ENCODE measurements around the gene RIT2.

RIT2 gene

GRCh38 chr18:42929857-42930256, 185.6 kb downstream of the RIT2 start:
- no peaks in the 10 kb centered on the region for H3K36me3 ChIP-seq (ENCODE audit: control insufficient read depth, insufficient read depth, low read length)
- no peak overlapping the region for H3K4me3 ChIP-seq (ENCODE audit: low read depth, low read length)
- no peaks in the 10 kb centered on the region for H3K27me3 ChIP-seq (ENCODE audit: control insufficient read depth, insufficient read depth, low read length)
- no peak overlapping the region for H3K9ac ChIP-seq (ENCODE audit: low read length)
- H3K9me3 ChIP-seq (ENCODE audit: control insufficient read depth, insufficient read depth, low read depth, low read length), result no peaks in the 10 kb centered on the region; the same call in 1 of the 2 replicates
- H3K27ac ChIP-seq (ENCODE audit: low read depth, low read length), result no peak overlapping the region
- H3K4me1 ChIP-seq (ENCODE audit: control insufficient read depth, insufficient read depth, low read length), result no peaks in the 10 kb centered on the region

- H3K4me1 ChIP-seq (ENCODE audit: control insufficient read depth, insufficient read depth, low read length), result no peaks in the 10 kb centered on the region
- H3K27me3 ChIP-seq (ENCODE audit: control insufficient read depth, insufficient read depth, low read length), result no peaks in the 10 kb centered on the region
- no peak overlapping the region for H3K27ac ChIP-seq (ENCODE audit: low read depth, low read length)
- no peak overlapping the region for H3K4me3 ChIP-seq (ENCODE audit: low read depth, low read length)
- no peaks in the 10 kb centered on the region; the same call in 1 of the 2 replicates for H3K9me3 ChIP-seq (ENCODE audit: control insufficient read depth, insufficient read depth, low read depth, low read length)
- no peaks in the 10 kb centered on the region for H3K36me3 ChIP-seq (ENCODE audit: control insufficient read depth, insufficient read depth, low read length)
- H3K9ac ChIP-seq (ENCODE audit: low read length), result no peak overlapping the region
Observed at GRCh38 chr18:42929181-42929580, 186.3 kb downstream of the RIT2 start.

- H3K9me3 ChIP-seq (ENCODE audit: control insufficient read depth, insufficient read depth, low read depth, low read length), result no peaks in the 10 kb centered on the region
- no peak overlapping the region for H3K27ac ChIP-seq (ENCODE audit: low read depth, low read length)
- no peak overlapping the region for H3K9ac ChIP-seq (ENCODE audit: low read length)
- H3K4me3 ChIP-seq (ENCODE audit: low read depth, low read length), result no peak overlapping the region
- no peaks in the 10 kb centered on the region for H3K36me3 ChIP-seq (ENCODE audit: control insufficient read depth, insufficient read depth, low read length)
- peaks cover 19% of the 10 kb centered on the region for H3K4me1 ChIP-seq (ENCODE audit: control insufficient read depth, insufficient read depth, low read length)
- H3K27me3 ChIP-seq (ENCODE audit: control insufficient read depth, insufficient read depth, low read length), result no peaks in the 10 kb centered on the region
Observed at GRCh38 chr18:42925036-42925435, 190.4 kb downstream of the RIT2 start.

- Histone ChIP-seq H3K4me1 (ENCODE audit: control insufficient read depth, insufficient read depth, low read length) (peaks cover 19% of the 10 kb centered on the region), H3K4me3 (ENCODE audit: low read depth, low read length) (no peak overlapping the region), H3K9ac (ENCODE audit: low read length) (no peak overlapping the region), H3K9me3 (ENCODE audit: control insufficient read depth, insufficient read depth, low read depth, low read length) (no peaks in the 10 kb centered on the region), H3K27me3 (ENCODE audit: control insufficient read depth, insufficient read depth, low read length) (no peaks in the 10 kb centered on the region), H3K27ac (ENCODE audit: low read depth, low read length) (no peak overlapping the region), H3K36me3 (ENCODE audit: control insufficient read depth, insufficient read depth, low read length) (no peaks in the 10 kb centered on the region)
Observed at GRCh38 chr18:42922363-42922762, 193.1 kb downstream of the RIT2 start.

GRCh38 chr18:42921226-42921737, 194.2 kb downstream of the RIT2 start:
- Histone ChIP-seq H3K27ac (ENCODE audit: low read depth, low read length) (0 out of 2 replicates have a peak overlapping the region, but pooled peaks have one; percentile 9), H3K4me3 (ENCODE audit: low read depth, low read length) (no peak overlapping the region), H3K27me3 (ENCODE audit: control insufficient read depth, insufficient read depth, low read length) (no peaks in the 10 kb centered on the region), H3K4me1 (ENCODE audit: control insufficient read depth, insufficient read depth, low read length) (peaks cover 19% of the 10 kb centered on the region), H3K9me3 (ENCODE audit: control insufficient read depth, insufficient read depth, low read depth, low read length) (no peaks in the 10 kb centered on the region), H3K9ac (ENCODE audit: low read length) (no peak overlapping the region), H3K36me3 (ENCODE audit: control insufficient read depth, insufficient read depth, low read length) (no peaks in the 10 kb centered on the region)

GRCh38 chr18:42920621-42921020, 194.9 kb downstream of the RIT2 start:
- Histone ChIP-seq H3K36me3 (ENCODE audit: control insufficient read depth, insufficient read depth, low read length) (no peaks in the 10 kb centered on the region), H3K27ac (ENCODE audit: low read depth, low read length) (0 out of 2 replicates have a peak overlapping the region, but pooled peaks have one; percentile 9), H3K9ac (ENCODE audit: low read length) (no peak overlapping the region), H3K27me3 (ENCODE audit: control insufficient read depth, insufficient read depth, low read length) (no peaks in the 10 kb centered on the region), H3K4me1 (ENCODE audit: control insufficient read depth, insufficient read depth, low read length) (peaks cover 19% of the 10 kb centered on the region), H3K4me3 (ENCODE audit: low read depth, low read length) (no peak overlapping the region), H3K9me3 (ENCODE audit: control insufficient read depth, insufficient read depth, low read depth, low read length) (no peaks in the 10 kb centered on the region)

GRCh38 chr18:42915299-42915698, 200.2 kb downstream of the RIT2 start:
- no peaks in the 10 kb centered on the region for H3K9me3 ChIP-seq (ENCODE audit: control insufficient read depth, insufficient read depth, low read depth, low read length)
- H3K27me3 ChIP-seq (ENCODE audit: control insufficient read depth, insufficient read depth, low read length), result no peaks in the 10 kb centered on the region
- H3K4me1 ChIP-seq (ENCODE audit: control insufficient read depth, insufficient read depth, low read length), result peaks cover 3% of the 10 kb centered on the region; the same call in 1 of the 2 replicates
- H3K36me3 ChIP-seq (ENCODE audit: control insufficient read depth, insufficient read depth, low read length), result no peaks in the 10 kb centered on the region
- H3K9ac ChIP-seq (ENCODE audit: low read length), result no peak overlapping the region
- H3K27ac ChIP-seq (ENCODE audit: low read depth, low read length), result no peak overlapping the region
- H3K4me3 ChIP-seq (ENCODE audit: low read depth, low read length), result no peak overlapping the region

- Histone ChIP-seq H3K4me3 (ENCODE audit: low read depth, low read length) (no peak overlapping the region), H3K9ac (ENCODE audit: low read length) (no peak overlapping the region), H3K27ac (ENCODE audit: low read depth, low read length) (no peak overlapping the region), H3K9me3 (ENCODE audit: control insufficient read depth, insufficient read depth, low read depth, low read length) (no peaks in the 10 kb centered on the region), H3K36me3 (ENCODE audit: control insufficient read depth, insufficient read depth, low read length) (no peaks in the 10 kb centered on the region), H3K4me1 (ENCODE audit: control insufficient read depth, insufficient read depth, low read length) (no peaks in the 10 kb centered on the region), H3K27me3 (ENCODE audit: control insufficient read depth, insufficient read depth, low read length) (no peaks in the 10 kb centered on the region)
Observed at GRCh38 chr18:42914476-42914875, 201.0 kb downstream of the RIT2 start.

- H3K27me3 ChIP-seq (ENCODE audit: control insufficient read depth, insufficient read depth, low read length), result no peaks in the 10 kb centered on the region
- H3K27ac ChIP-seq (ENCODE audit: low read depth, low read length), result no peak overlapping the region
- H3K4me3 ChIP-seq (ENCODE audit: low read depth, low read length), result no peak overlapping the region
- no peak overlapping the region for H3K9ac ChIP-seq (ENCODE audit: low read length)
- no peaks in the 10 kb centered on the region for H3K36me3 ChIP-seq (ENCODE audit: control insufficient read depth, insufficient read depth, low read length)
- H3K4me1 ChIP-seq (ENCODE audit: control insufficient read depth, insufficient read depth, low read length), result no peaks in the 10 kb centered on the region
- H3K9me3 ChIP-seq (ENCODE audit: control insufficient read depth, insufficient read depth, low read depth, low read length), result no peaks in the 10 kb centered on the region
Observed at GRCh38 chr18:42909095-42909494, 206.4 kb downstream of the RIT2 start.

GRCh38 chr18:42906761-42907160, 208.7 kb downstream of the RIT2 start:
- H3K9me3 ChIP-seq (ENCODE audit: control insufficient read depth, insufficient read depth, low read depth, low read length), result no peaks in the 10 kb centered on the region
- no peak overlapping the region for H3K27ac ChIP-seq (ENCODE audit: low read depth, low read length)
- no peak overlapping the region for H3K4me3 ChIP-seq (ENCODE audit: low read depth, low read length)
- no peaks in the 10 kb centered on the region for H3K36me3 ChIP-seq (ENCODE audit: control insufficient read depth, insufficient read depth, low read length)
- H3K27me3 ChIP-seq (ENCODE audit: control insufficient read depth, insufficient read depth, low read length), result no peaks in the 10 kb centered on the region
- H3K4me1 ChIP-seq (ENCODE audit: control insufficient read depth, insufficient read depth, low read length), result no peaks in the 10 kb centered on the region
- no peak overlapping the region for H3K9ac ChIP-seq (ENCODE audit: low read length)

- Histone ChIP-seq H3K27me3 (ENCODE audit: control insufficient read depth, insufficient read depth, low read length) (no peaks in the 10 kb centered on the region), H3K36me3 (ENCODE audit: control insufficient read depth, insufficient read depth, low read length) (no peaks in the 10 kb centered on the region), H3K9me3 (ENCODE audit: control insufficient read depth, insufficient read depth, low read depth, low read length) (no peaks in the 10 kb centered on the region), H3K27ac (ENCODE audit: low read depth, low read length) (no peak overlapping the region), H3K4me1 (ENCODE audit: control insufficient read depth, insufficient read depth, low read length) (no peaks in the 10 kb centered on the region), H3K9ac (ENCODE audit: low read length) (no peak overlapping the region), H3K4me3 (ENCODE audit: low read depth, low read length) (no peak overlapping the region)
Observed at GRCh38 chr18:42901161-42901560, 214.3 kb downstream of the RIT2 start.

- no peak overlapping the region for H3K9ac ChIP-seq (ENCODE audit: low read length)
- no peaks in the 10 kb centered on the region for H3K36me3 ChIP-seq (ENCODE audit: control insufficient read depth, insufficient read depth, low read length)
- no peaks in the 10 kb centered on the region for H3K9me3 ChIP-seq (ENCODE audit: control insufficient read depth, insufficient read depth, low read depth, low read length)
- H3K27me3 ChIP-seq (ENCODE audit: control insufficient read depth, insufficient read depth, low read length), result no peaks in the 10 kb centered on the region
- H3K27ac ChIP-seq (ENCODE audit: low read depth, low read length), result no peak overlapping the region
- no peak overlapping the region for H3K4me3 ChIP-seq (ENCODE audit: low read depth, low read length)
- no peaks in the 10 kb centered on the region for H3K4me1 ChIP-seq (ENCODE audit: control insufficient read depth, insufficient read depth, low read length)
Observed at GRCh38 chr18:42893977-42894376, 221.5 kb downstream of the RIT2 start.

Measured in HUES6 (cell line).